ENCODE measurements around the gene PRICKLE3. TPM values are rescaled to one million over a fixed set of nuclear protein-coding genes. Genes with fewer than 3 reads are reported as not detected.

The PRICKLE3 gene
- total RNA-seq, 1 donor from 2014 or later, result 8.7 TPM

GRCh38 chrX:49211074-49211473 is 24.9 kb upstream of the PRICKLE3 start:
- no peak for DNase-seq (ENCODE audit: extremely low spot score, unreplicated experiment)
- H3K4me1 Mint-ChIP-seq (ENCODE audit: unreplicated experiment), result no peaks in the 10 kb centered on the region
- H3K4me3 Mint-ChIP-seq, result no peak overlapping the region
- H3K27me3 Mint-ChIP-seq, result no peaks in the 10 kb centered on the region
- H3K27ac Mint-ChIP-seq, result no peak overlapping the region
- TF ChIP-seq CTCF (conservative IDR thresholded peaks at IDR 0.05), result no peak
- no peaks in the 10 kb centered on the region for H3K9me3 Mint-ChIP-seq
- no peaks in the 10 kb centered on the region for H3K36me3 Mint-ChIP-seq

GRCh38 chrX:49210406-49210805 is 24.2 kb upstream of the PRICKLE3 start:
- no peaks in the 10 kb centered on the region for H3K9me3 Mint-ChIP-seq
- no peaks in the 10 kb centered on the region for H3K27me3 Mint-ChIP-seq
- DNase-seq (ENCODE audit: extremely low spot score, unreplicated experiment), result no peak
- H3K36me3 Mint-ChIP-seq, result no peaks in the 10 kb centered on the region
- no peak overlapping the region for H3K4me3 Mint-ChIP-seq
- TF ChIP-seq CTCF (conservative IDR thresholded peaks at IDR 0.05), result no peak
- no peaks in the 10 kb centered on the region for H3K4me1 Mint-ChIP-seq (ENCODE audit: unreplicated experiment)
- no peak overlapping the region for H3K27ac Mint-ChIP-seq

- Mint-ChIP-seq H3K4me1 (ENCODE audit: unreplicated experiment) (no peaks in the 10 kb centered on the region), H3K9me3 (no peaks in the 10 kb centered on the region), H3K4me3 (no peak overlapping the region), H3K36me3 (no peaks in the 10 kb centered on the region), H3K27me3 (no peaks in the 10 kb centered on the region), H3K27ac (no peak overlapping the region)
- no peak for DNase-seq (ENCODE audit: extremely low spot score, unreplicated experiment)
- TF ChIP-seq CTCF (conservative IDR thresholded peaks at IDR 0.05), result no peak
These were observed 23.5 kb upstream of the PRICKLE3 start for GRCh38 chrX:49209434-49210251.

- DNase-seq (ENCODE audit: extremely low spot score, unreplicated experiment), result no peak
- TF ChIP-seq CTCF (conservative IDR thresholded peaks at IDR 0.05), result no peak
- Mint-ChIP-seq H3K36me3 (no peaks in the 10 kb centered on the region), H3K4me3 (no peak overlapping the region), H3K27me3 (no peaks in the 10 kb centered on the region), H3K27ac (no peak overlapping the region), H3K9me3 (no peaks in the 10 kb centered on the region), H3K4me1 (ENCODE audit: unreplicated experiment) (no peaks in the 10 kb centered on the region)
These were observed 22.2 kb upstream of the PRICKLE3 start for GRCh38 chrX:49208399-49208798.

GRCh38 chrX:49206543-49206942 is 20.4 kb upstream of the PRICKLE3 start:
- Mint-ChIP-seq H3K27ac (no peak overlapping the region), H3K36me3 (no peaks in the 10 kb centered on the region)

More at GRCh38 chrX:49206543-49206942, 20.4 kb upstream of the PRICKLE3 start:
- Mint-ChIP-seq H3K4me1 (ENCODE audit: unreplicated experiment) (no peaks in the 10 kb centered on the region), H3K27me3 (no peaks in the 10 kb centered on the region), H3K9me3 (no peaks in the 10 kb centered on the region), H3K4me3 (no peak overlapping the region)
- DNase-seq (ENCODE audit: extremely low spot score, unreplicated experiment), result no peak
- TF ChIP-seq CTCF (conservative IDR thresholded peaks at IDR 0.05), result no peak

Measured in type B pancreatic cell (in vitro differentiated cells).